Gastroesophageal sphincter (tissue), 4 donors: ENCODE data around the gene SYNE3. TPM values are rescaled to one million over a fixed set of nuclear protein-coding genes. Genes with fewer than 3 reads are reported as not detected.

Experiments used
- ATAC-seq: fragments of 150-250 bp; one replicate; pipeline ENCODE4 v1.9.1; 2016; ENCODE audit warnings: mild to moderate bottlenecking, moderate library complexity
- H3K27ac ChIP-seq, 4 donors: fragments of 200-600 bp; sonication (generic) in 3 of 4; 1 replicate in 3 of 4; 2 replicates in 1 of 4; pipeline ENCODE4 v1.5.1; 2016 to 2019
- H3K27me3 ChIP-seq: fragments of 200-600 bp; sonication (generic); one replicate; pipeline ENCODE4 v1.5.1; 2019
- H3K36me3 ChIP-seq, 2 donors: fragments of 200-600 bp; sonication (generic); one replicate each; pipeline ENCODE4 v1.5.1; 2019; ENCODE audit warnings: control low read depth in 1 of 2
- H3K4me1 ChIP-seq, 3 donors: fragments of 200-600 bp; sonication (generic); 1 replicate in 2 of 3; 2 replicates in 1 of 3; pipeline ENCODE4 v1.5.1; 2016 to 2019; ENCODE audit warnings: control low read depth in 2 of 3
- H3K4me3 ChIP-seq, 2 donors: fragments of 200-600 bp; sonication (generic); one replicate each; pipeline ENCODE4 v1.5.1; 2019; ENCODE audit warnings: mild to moderate bottlenecking in 1 of 2, moderate library complexity in 1 of 2
- H3K9me3 ChIP-seq, 3 donors: fragments of 200-600 bp; sonication (generic); one replicate each; pipeline ENCODE4 v1.5.1; 2017 to 2019; ENCODE audit warnings: control low read depth in 2 of 3
- CTCF ChIP-seq, 4 experiments: fragments of 200-600 bp in 2 of 4; fragments of 450-650 bp in 2 of 4; sonication (generic) in 1 of 4; IDR thresholded peaks; one replicate each; pipeline ENCODE4 v1.5.1; 2017 to 2019; ENCODE audit warnings: antibody characterized with exemption in 4 of 4, mild to moderate bottlenecking in 2 of 4, moderate library complexity in 2 of 4
- EP300 ChIP-seq: sonication (generic); formaldehyde crosslinking; IDR thresholded peaks from one replicate; pipeline ENCODE4 v1.6.1; 2017; ENCODE audit warnings: antibody characterized with exemption, mild to moderate bottlenecking
- POLR2A ChIP-seq, 2 donors: fragments of 450-650 bp; IDR thresholded peaks; one replicate each; pipeline ENCODE4 v1.6.1; 2017; ENCODE audit warnings: antibody characterized with exemption in 2 of 2, mild to moderate bottlenecking in 2 of 2, moderate library complexity in 1 of 2
- POLR2AphosphoS5 ChIP-seq: sonication (generic); formaldehyde crosslinking; IDR thresholded peaks from one replicate; pipeline ENCODE4 v1.6.1; 2017; ENCODE audit warnings: antibody characterized with exemption
- WGBS, 2 donors: methylation state at CpG; one replicate each; pipeline ENCODE4 v1.1.5; 2018; ENCODE audit warnings: low coverage in 1 of 2; 5-methylcytosine and 5-hydroxymethylcytosine counted together
- total RNA-seq, 4 donors: library from RNA; depleted of rRNA; stranded (reverse); fragments of >200 nt; gene quantifications; one replicate each; pipeline ENCODE4 v1.1.0, GENCODE V29; 2016

The SYNE3 gene
- total RNA-seq, 4 donors from 2014 or later = 16.5 to 28.0 (median 20.3) TPM

- Histone ChIP-seq H3K9me3 (no peaks in the 10 kb centered on the region), H3K36me3 (peaks cover 0 to 4% of the 10 kb centered on the region in 2 donors), H3K27me3 (no peaks in the 10 kb centered on the region), H3K27ac (peak overlapping the region; percentile 80 to 84 (median 82)), H3K4me3 (peak overlapping the region; percentile 63 to 98), H3K4me1 (peaks cover 0 to 66% (median 33%) of the 10 kb centered on the region in 3 donors)
- 0 to 7% methylated on average over 1 to 3 of the region's 18 CpGs for WGBS, 2 donors
- TF ChIP-seq POLR2AphosphoS5 (no peak), EP300 (no peak), CTCF (IDR thresholded peaks at IDR 0.05) (no peak), POLR2A (IDR thresholded peaks at IDR 0.05) (no peak)
- no peak for ATAC-seq
Measured at GRCh38 chr14:95533822-95534221, 17.4 kb upstream of the SYNE3 start.

GRCh38 chr14:95533391-95533821 lies 17.0 kb upstream of the SYNE3 start:
- H3K27ac ChIP-seq = peak overlapping the region in 3 of 4 donors; percentile 82 to 84 (median 83)
- peak overlapping the region; percentile 63 to 98 for H3K4me3 ChIP-seq
- H3K36me3 ChIP-seq = peaks cover 0 to 4% of the 10 kb centered on the region in 2 donors
- no peaks in the 10 kb centered on the region for H3K9me3 ChIP-seq
- H3K4me1 ChIP-seq = peaks cover 0 to 66% (median 33%) of the 10 kb centered on the region in 3 donors
- no peak for ATAC-seq
- no peaks in the 10 kb centered on the region for H3K27me3 ChIP-seq
- 3% methylated on average over 7 to 8 of the region's 10 CpGs for WGBS, 2 donors
- TF ChIP-seq CTCF (IDR thresholded peaks at IDR 0.05) (no peak), EP300 (no peak)

- Histone ChIP-seq H3K9me3 (no peaks in the 10 kb centered on the region), H3K4me1 (peaks cover 0 to 68% (median 33%) of the 10 kb centered on the region in 3 donors), H3K27ac (no peak overlapping the region), H3K4me3 (no peak overlapping the region), H3K36me3 (peaks cover 0 to 4% of the 10 kb centered on the region in 2 donors), H3K27me3 (no peaks in the 10 kb centered on the region)
- no peak for TF ChIP-seq POLR2AphosphoS5
- no peak for TF ChIP-seq POLR2A (IDR thresholded peaks at IDR 0.05)
- TF ChIP-seq CTCF (IDR thresholded peaks at IDR 0.05) = no peak
- TF ChIP-seq EP300 = no peak
- WGBS, 2 donors = 37 to 65% methylated on average over 3 of the region's 3 CpGs
- no peak for ATAC-seq
Measured at GRCh38 chr14:95531969-95532368, 15.5 kb upstream of the SYNE3 start.

GRCh38 chr14:95531473-95531872 lies 15.0 kb upstream of the SYNE3 start:
- 28 to 52% methylated on average over 3 of the region's 3 CpGs for WGBS, 2 donors
- Histone ChIP-seq H3K27me3 (no peaks in the 10 kb centered on the region), H3K36me3 (peaks cover 0 to 4% of the 10 kb centered on the region in 2 donors), H3K4me3 (no peak overlapping the region), H3K4me1 (peaks cover 0 to 68% (median 31%) of the 10 kb centered on the region in 3 donors), H3K9me3 (no peaks in the 10 kb centered on the region), H3K27ac (no peak overlapping the region)
- TF ChIP-seq CTCF (IDR thresholded peaks at IDR 0.05) (no peak), POLR2A (IDR thresholded peaks at IDR 0.05) (no peak), EP300 (no peak), POLR2AphosphoS5 (no peak)
- no peak for ATAC-seq

GRCh38 chr14:95530473-95531276 lies 14.2 kb upstream of the SYNE3 start:
- H3K9me3 ChIP-seq = no peaks in the 10 kb centered on the region
- H3K27me3 ChIP-seq = no peaks in the 10 kb centered on the region
- no peak for TF ChIP-seq CTCF (IDR thresholded peaks at IDR 0.05)
- TF ChIP-seq POLR2AphosphoS5 = no peak
- TF ChIP-seq POLR2A (IDR thresholded peaks at IDR 0.05) = no peak
- no peak for TF ChIP-seq EP300
- no peak for ATAC-seq
- H3K4me1 ChIP-seq = peaks cover 0 to 68% (median 23%) of the 10 kb centered on the region in 3 donors
- H3K4me3 ChIP-seq = no peak overlapping the region
- WGBS, 2 donors = 71 to 72% methylated on average over 7 to 11 of the region's 13 CpGs
- H3K36me3 ChIP-seq = peaks cover 0 to 4% of the 10 kb centered on the region in 2 donors
- H3K27ac ChIP-seq = no peak overlapping the region
